ENCODE results near the gene TXNDC5. TPM values are rescaled to one million over a fixed set of nuclear protein-coding genes. Genes with fewer than 3 reads are reported as not detected.

The TXNDC5 gene
- total RNA-seq, 3 donors from 2014 or later = 123 to 191 (median 165) TPM

GRCh38 chr6:7954477-7955200, 44.1 kb upstream of the TXNDC5 start:
- Histone ChIP-seq H3K9me3 (no peaks in the 10 kb centered on the region), H3K27ac (no peak overlapping the region), H3K4me1 (no peaks in the 10 kb centered on the region), H3K36me3 (no peaks in the 10 kb centered on the region), H3K27me3 (no peaks in the 10 kb centered on the region), H3K4me3 (no peak overlapping the region)
- no peak for DNase-seq (ENCODE audit: low spot score in 2 of 2)
- TF ChIP-seq CTCF (IDR thresholded peaks at IDR 0.05) = no peak
- TF ChIP-seq POLR2A (IDR thresholded peaks at IDR 0.05) = no peak
- TF ChIP-seq POLR2AphosphoS5 (IDR thresholded peaks at IDR 0.05) = no peak
- intact Hi-C loops (cut with DNase I; ENCODE audit: low total_unique reads) = no loop called here

GRCh38 chr6:7953753-7954152, 43.2 kb upstream of the TXNDC5 start:
- Histone ChIP-seq H3K27ac (no peak overlapping the region), H3K9me3 (no peaks in the 10 kb centered on the region), H3K36me3 (no peaks in the 10 kb centered on the region), H3K27me3 (no peaks in the 10 kb centered on the region), H3K4me1 (no peaks in the 10 kb centered on the region), H3K4me3 (no peak overlapping the region)
- TF ChIP-seq CTCF (IDR thresholded peaks at IDR 0.05) = no peak
- TF ChIP-seq POLR2A (IDR thresholded peaks at IDR 0.05) = no peak
- TF ChIP-seq POLR2AphosphoS5 (IDR thresholded peaks at IDR 0.05) = no peak
- intact Hi-C loops (cut with DNase I; ENCODE audit: low total_unique reads) = no loop called here
- DNase-seq (ENCODE audit: low spot score in 2 of 2) = no peak

GRCh38 chr6:7939864-7940228, 29.3 kb upstream of the TXNDC5 start:
- H3K9me3 ChIP-seq = no peaks in the 10 kb centered on the region
- TF ChIP-seq CTCF (IDR thresholded peaks at IDR 0.05) = no peak
- no peak for TF ChIP-seq POLR2AphosphoS5 (IDR thresholded peaks at IDR 0.05)
- TF ChIP-seq POLR2A (IDR thresholded peaks at IDR 0.05) = no peak
- no peak for DNase-seq (ENCODE audit: low spot score in 2 of 2)
- H3K36me3 ChIP-seq = no peaks in the 10 kb centered on the region
- peak overlapping the region in 1 of 2 donors; percentile 15 for H3K27ac ChIP-seq
- H3K4me1 ChIP-seq = no peaks in the 10 kb centered on the region
- no peaks in the 10 kb centered on the region for H3K27me3 ChIP-seq
- intact Hi-C loops (cut with DNase I; ENCODE audit: low total_unique reads) = no loop called here
- no peak overlapping the region for H3K4me3 ChIP-seq

GRCh38 chr6:7939184-7939863, 28.7 kb upstream of the TXNDC5 start:
- Histone ChIP-seq H3K27ac (peak overlapping the region in 1 of 2 donors; percentile 15), H3K9me3 (no peaks in the 10 kb centered on the region), H3K4me3 (no peak overlapping the region), H3K27me3 (no peaks in the 10 kb centered on the region), H3K4me1 (no peaks in the 10 kb centered on the region), H3K36me3 (no peaks in the 10 kb centered on the region)
- TF ChIP-seq CTCF (IDR thresholded peaks at IDR 0.05) (no peak), POLR2A (IDR thresholded peaks at IDR 0.05) (no peak), POLR2AphosphoS5 (IDR thresholded peaks at IDR 0.05) (no peak)
- intact Hi-C loops (cut with DNase I; ENCODE audit: low total_unique reads) = no loop called here
- DNase-seq (ENCODE audit: low spot score in 2 of 2) = no peak

- no peak for TF ChIP-seq CTCF (IDR thresholded peaks at IDR 0.05)
- TF ChIP-seq POLR2AphosphoS5 (IDR thresholded peaks at IDR 0.05) = no peak
- TF ChIP-seq POLR2A (IDR thresholded peaks at IDR 0.05) = no peak
- no peaks in the 10 kb centered on the region for H3K4me1 ChIP-seq
- no peaks in the 10 kb centered on the region for H3K36me3 ChIP-seq
- H3K4me3 ChIP-seq = no peak overlapping the region
- intact Hi-C loops (cut with DNase I; ENCODE audit: low total_unique reads) = no loop called here
- no peaks in the 10 kb centered on the region for H3K27me3 ChIP-seq
- DNase-seq (ENCODE audit: low spot score in 2 of 2) = no peak
- peak overlapping the region in 1 of 2 donors; percentile 25 for H3K27ac ChIP-seq
- no peaks in the 10 kb centered on the region for H3K9me3 ChIP-seq
These were observed 28.1 kb upstream of the TXNDC5 start for GRCh38 chr6:7938562-7939183.
